ENCODE measurements around the gene LCLAT1.

- TF ChIP-seq GATA2 (IDR thresholded peaks at IDR 0.05; ENCODE audit: low read depth, low read length) (no peak), GATA3 (IDR thresholded peaks at IDR 0.05; ENCODE audit: low read depth, low read length) (no peak)
Measured at GRCh38 chr2:30689496-30690125, 242.6 kb downstream of the LCLAT1 start.

Data from SH-SY5Y (cell line).